HCT116 (cell line): Measurements from ENCODE around the gene S100P. TPM values are rescaled to one million over a fixed set of nuclear protein-coding genes. Genes with fewer than 3 reads are reported as not detected.

Source experiments
- ATAC-seq: fragments of 200-7000 bp; cut with Tn5 transposase; 2 replicates; pipeline ENCODE4 v1.9.1; 2020; ENCODE audit warnings: mild to moderate bottlenecking, moderate library complexity
- BruUV-seq: library from RNA; stranded (reverse); fragments of 400-500 nt; replicated peaks from 2 replicates; lab custom pipeline; 2021; lab: Mats Ljungman, UMichigan
- CTCF ChIA-PET: fragments of 300-600 bp; sonication (Branson Sonifier 250); formaldehyde crosslinking; loops from one replicate; lab custom pipeline; 2021; ENCODE audit warnings: antibody characterized with exemption; lab: Charles Lee
- POLR2A ChIA-PET: fragments of 300-600, 350-600 bp; sonication (Branson Sonifier 250); formaldehyde crosslinking; loops from one replicate; lab custom pipeline; 2021; ENCODE audit warnings: antibody characterized with exemption; lab: Charles Lee
- RAD21 ChIA-PET, 2 experiments: fragments of 300-600 bp; sonication (Branson Sonifier 250); formaldehyde crosslinking; loops; one replicate each; lab custom pipeline; 2023; ENCODE audit warnings: low total read pairs in 2 of 2; ENCODE audit not compliant: uncharacterized antibody in 2 of 2, unreplicated experiment in 2 of 2, low non-redundant PET in 1 of 2; lab: Charles Lee
- DNase-seq: peaks from one replicate; pipeline ENCODE4 v3.0.0-alpha.2; 2010; ENCODE audit warnings: low read depth, low spot score
- H2AFZ ChIP-seq: fragments of 200-600 bp; shearing (Covaris generic), sonication (generic); 2 replicates; pipeline ENCODE4 v1.6.1; 2017; ENCODE audit warnings: low read depth, mixed run types, mixed read lengths, antibody characterized with exemption, low read length; ENCODE audit not compliant: poor library complexity, severe bottlenecking
- H3K27ac ChIP-seq: 2 replicates; pipeline ENCODE4 v1.5.1; 2012; ENCODE audit warnings: low read depth, low read length
- H3K27me3 ChIP-seq: fragments of 200-600 bp; sonication (generic); 2 replicates; pipeline ENCODE4 v1.6.1; 2016; ENCODE audit warnings: mixed run types, low read length, mixed read lengths; ENCODE audit not compliant: insufficient read depth
- H3K36me3 ChIP-seq, 2 experiments: fragments of 200-500 bp in 1 of 2; fragments of 200-600 bp in 1 of 2; sonication (Bioruptor generic) in 1 of 2; sonication (generic) in 1 of 2; 2 replicates each; pipeline versions ENCODE4 v1.5.1 to v1.6.1; 2014 to 2016; ENCODE audit warnings: low read length in 2 of 2, inconsistent platforms in 1 of 2, mixed read lengths in 1 of 2, mixed run types in 1 of 2; ENCODE audit not compliant: insufficient read depth in 2 of 2, control insufficient read depth in 1 of 2
- H3K4me1 ChIP-seq, 2 experiments: fragments of 200-600 bp in 1 of 2; sonication (generic) in 1 of 2; 2 replicates each; pipeline versions ENCODE4 v1.5.1 to v1.6.1; 2012 to 2017; ENCODE audit warnings: low read length in 2 of 2, inconsistent platforms in 1 of 2, mild to moderate bottlenecking in 1 of 2, mixed read lengths in 1 of 2, mixed run types in 1 of 2, moderate library complexity in 1 of 2; ENCODE audit not compliant: insufficient read depth in 2 of 2, control insufficient read depth in 1 of 2
- H3K4me2 ChIP-seq: fragments of 200-600 bp; sonication (generic); 2 replicates; pipeline ENCODE4 v1.6.1; 2017; ENCODE audit warnings: mixed run types, low read length, mixed read lengths
- H3K4me3 ChIP-seq, 2 experiments: fragments of 200-600 bp in 1 of 2; sonication (generic) in 1 of 2; replicated peaks in 1 of 2; 2 replicates each; pipeline ENCODE4 v1.5.1; 2011 to 2016; ENCODE audit warnings: low read length in 2 of 2, control low read depth in 1 of 2, low read depth in 1 of 2, mild to moderate bottlenecking in 1 of 2, mixed read lengths in 1 of 2, mixed run types in 1 of 2
- H3K79me2 ChIP-seq: fragments of 200-600 bp; sonication (generic); 2 replicates; pipeline ENCODE4 v1.6.1; 2017; ENCODE audit warnings: mild to moderate bottlenecking, mixed run types, low read length, moderate library complexity, mixed read lengths; ENCODE audit not compliant: insufficient read depth
- H3K9ac ChIP-seq: fragments of 200-600 bp; sonication (generic); 2 replicates; pipeline ENCODE4 v1.6.1; 2016; ENCODE audit warnings: low read length, mixed read lengths
- H3K9me2 ChIP-seq: fragments of 200-600 bp; sonication (generic), shearing (Covaris generic); 2 replicates; pipeline ENCODE4 v1.6.1; 2017; ENCODE audit warnings: mixed run types, mild to moderate bottlenecking, moderate library complexity; ENCODE audit not compliant: insufficient read depth
- H3K9me3 ChIP-seq, 2 experiments: fragments of 200-500 bp in 1 of 2; fragments of 200-600 bp in 1 of 2; sonication (Bioruptor generic) in 1 of 2; sonication (generic) in 1 of 2; 2 replicates each; pipeline ENCODE4 v1.6.1; 2014 to 2017; ENCODE audit warnings: low read length in 2 of 2, mixed read lengths in 2 of 2, inconsistent platforms in 1 of 2, low read depth in 1 of 2, mild to moderate bottlenecking in 1 of 2, mixed run types in 1 of 2, moderate library complexity in 1 of 2; ENCODE audit not compliant: control insufficient read depth in 1 of 2, insufficient read depth in 1 of 2
- H4K20me1 ChIP-seq: fragments of 200-600 bp; sonication (generic), shearing (Covaris generic); 2 replicates; pipeline ENCODE4 v1.6.1; 2017; ENCODE audit warnings: mixed run types, mild to moderate bottlenecking, moderate library complexity; ENCODE audit not compliant: insufficient read depth
- CBX3 ChIP-seq: IDR thresholded peaks from 2 replicates; pipeline ENCODE4 v1.6.1; 2012; ENCODE audit warnings: low read depth
- CEBPB ChIP-seq: IDR thresholded peaks from 2 replicates; pipeline ENCODE4 v1.6.1; 2012; ENCODE audit warnings: low read depth
- CTCF ChIP-seq, 3 experiments: fragments of 200-600 bp in 1 of 3; sonication (generic) in 1 of 3; IDR thresholded peaks in 2 of 3; conservative IDR thresholded peaks in 1 of 3; 2 replicates each; pipeline ENCODE4 v1.5.1; 2012 to 2017; ENCODE audit warnings: low read depth in 2 of 3, low read length in 2 of 3, antibody characterized with exemption in 1 of 3, borderline replicate concordance in 1 of 3, control low read depth in 1 of 3, mild to moderate bottlenecking in 1 of 3, mixed read lengths in 1 of 3, mixed run types in 1 of 3, moderate library complexity in 1 of 3; ENCODE audit not compliant: insufficient read depth in 1 of 3
- EZH2phosphoT487 ChIP-seq: fragments of 200-600 bp; IDR thresholded peaks from 2 replicates; pipeline ENCODE4 v1.6.1; 2018; ENCODE audit warnings: antibody characterized with exemption, borderline replicate concordance
- POLR2AphosphoS5 ChIP-seq: IDR thresholded peaks from 2 replicates; pipeline ENCODE4 v1.6.1; 2011; ENCODE audit warnings: mild to moderate bottlenecking, low read depth, low read length, moderate library complexity
- SIN3A ChIP-seq: IDR thresholded peaks from 2 replicates; pipeline ENCODE4 v1.6.1; 2012; ENCODE audit warnings: low read depth
- TCF7L2 ChIP-seq: IDR thresholded peaks from 2 replicates; pipeline ENCODE4 v1.7.0; 2011; ENCODE audit warnings: borderline replicate concordance, inconsistent platforms; ENCODE audit not compliant: insufficient read depth, insufficient read length; ENCODE audit errors: extremely low read depth
- YY1 ChIP-seq: IDR thresholded peaks from 2 replicates; pipeline ENCODE4 v1.6.1; 2011; ENCODE audit warnings: low read length, low read depth, moderate library complexity, mild to moderate bottlenecking; ENCODE audit not compliant: insufficient replicate concordance; ENCODE audit errors: extremely low read depth
- intact Hi-C: fragments of 100-400 bp; cut with micrococcal nuclease; formaldehyde crosslinking; loops from 2 replicates; pipeline ENCODE4 v1.10.0; 2022
- total RNA-seq: library from RNA; stranded (reverse); gene quantifications from one replicate; pipeline ENCODE4 v1.2.1, GENCODE V29; 2021; ENCODE audit not compliant: unreplicated experiment
- TF ChIP-seq, protein P1 (sequence below): IDR thresholded peaks from 2 replicates; pipeline ENCODE4 v1.6.1; 2011; ENCODE audit warnings: mild to moderate bottlenecking, low read length, moderate library complexity; ENCODE audit not compliant: insufficient replicate concordance; ENCODE audit errors: extremely low read depth
- TF ChIP-seq, protein P2 (sequence below): IDR thresholded peaks from 2 replicates; pipeline ENCODE4 v1.6.1; 2012
- TF ChIP-seq, protein P3 (sequence below): IDR thresholded peaks from 2 replicates; pipeline ENCODE4 v1.6.1; 2012; ENCODE audit warnings: low read depth

Gene S100P
- total RNA-seq, 1 experiment from 2014 or later, result 4.1 TPM

- no peak overlapping the region for H3K27ac ChIP-seq
- H3K4me1 ChIP-seq, result peaks cover 0 to 5% of the 10 kb centered on the region in 2 experiments; a peak in 1 of 4 replicates
- no peaks in the 10 kb centered on the region for H4K20me1 ChIP-seq
- no peak for ATAC-seq
- POLR2A ChIA-PET, result no interaction called here
- H3K27me3 ChIP-seq, result no peaks in the 10 kb centered on the region
- no peaks in the 10 kb centered on the region for H3K9me3 ChIP-seq
- no peak overlapping the region for H3K4me3 ChIP-seq
- TF ChIP-seq, protein P1, sequence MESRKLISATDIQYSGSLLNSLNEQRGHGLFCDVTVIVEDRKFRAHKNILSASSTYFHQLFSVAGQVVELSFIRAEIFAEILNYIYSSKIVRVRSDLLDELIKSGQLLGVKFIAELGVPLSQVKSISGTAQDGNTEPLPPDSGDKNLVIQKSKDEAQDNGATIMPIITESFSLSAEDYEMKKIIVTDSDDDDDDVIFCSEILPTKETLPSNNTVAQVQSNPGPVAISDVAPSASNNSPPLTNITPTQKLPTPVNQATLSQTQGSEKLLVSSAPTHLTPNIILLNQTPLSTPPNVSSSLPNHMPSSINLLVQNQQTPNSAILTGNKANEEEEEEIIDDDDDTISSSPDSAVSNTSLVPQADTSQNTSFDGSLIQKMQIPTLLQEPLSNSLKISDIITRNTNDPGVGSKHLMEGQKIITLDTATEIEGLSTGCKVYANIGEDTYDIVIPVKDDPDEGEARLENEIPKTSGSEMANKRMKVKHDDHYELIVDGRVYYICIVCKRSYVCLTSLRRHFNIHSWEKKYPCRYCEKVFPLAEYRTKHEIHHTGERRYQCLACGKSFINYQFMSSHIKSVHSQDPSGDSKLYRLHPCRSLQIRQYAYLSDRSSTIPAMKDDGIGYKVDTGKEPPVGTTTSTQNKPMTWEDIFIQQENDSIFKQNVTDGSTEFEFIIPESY, result no peak
- TF ChIP-seq POLR2AphosphoS5, result no peak
- no peak for TF ChIP-seq TCF7L2
- TF ChIP-seq, protein P2, sequence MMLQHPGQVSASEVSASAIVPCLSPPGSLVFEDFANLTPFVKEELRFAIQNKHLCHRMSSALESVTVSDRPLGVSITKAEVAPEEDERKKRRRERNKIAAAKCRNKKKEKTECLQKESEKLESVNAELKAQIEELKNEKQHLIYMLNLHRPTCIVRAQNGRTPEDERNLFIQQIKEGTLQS, result no peak
- no peak for TF ChIP-seq EZH2phosphoT487
- TF ChIP-seq, protein P3, sequence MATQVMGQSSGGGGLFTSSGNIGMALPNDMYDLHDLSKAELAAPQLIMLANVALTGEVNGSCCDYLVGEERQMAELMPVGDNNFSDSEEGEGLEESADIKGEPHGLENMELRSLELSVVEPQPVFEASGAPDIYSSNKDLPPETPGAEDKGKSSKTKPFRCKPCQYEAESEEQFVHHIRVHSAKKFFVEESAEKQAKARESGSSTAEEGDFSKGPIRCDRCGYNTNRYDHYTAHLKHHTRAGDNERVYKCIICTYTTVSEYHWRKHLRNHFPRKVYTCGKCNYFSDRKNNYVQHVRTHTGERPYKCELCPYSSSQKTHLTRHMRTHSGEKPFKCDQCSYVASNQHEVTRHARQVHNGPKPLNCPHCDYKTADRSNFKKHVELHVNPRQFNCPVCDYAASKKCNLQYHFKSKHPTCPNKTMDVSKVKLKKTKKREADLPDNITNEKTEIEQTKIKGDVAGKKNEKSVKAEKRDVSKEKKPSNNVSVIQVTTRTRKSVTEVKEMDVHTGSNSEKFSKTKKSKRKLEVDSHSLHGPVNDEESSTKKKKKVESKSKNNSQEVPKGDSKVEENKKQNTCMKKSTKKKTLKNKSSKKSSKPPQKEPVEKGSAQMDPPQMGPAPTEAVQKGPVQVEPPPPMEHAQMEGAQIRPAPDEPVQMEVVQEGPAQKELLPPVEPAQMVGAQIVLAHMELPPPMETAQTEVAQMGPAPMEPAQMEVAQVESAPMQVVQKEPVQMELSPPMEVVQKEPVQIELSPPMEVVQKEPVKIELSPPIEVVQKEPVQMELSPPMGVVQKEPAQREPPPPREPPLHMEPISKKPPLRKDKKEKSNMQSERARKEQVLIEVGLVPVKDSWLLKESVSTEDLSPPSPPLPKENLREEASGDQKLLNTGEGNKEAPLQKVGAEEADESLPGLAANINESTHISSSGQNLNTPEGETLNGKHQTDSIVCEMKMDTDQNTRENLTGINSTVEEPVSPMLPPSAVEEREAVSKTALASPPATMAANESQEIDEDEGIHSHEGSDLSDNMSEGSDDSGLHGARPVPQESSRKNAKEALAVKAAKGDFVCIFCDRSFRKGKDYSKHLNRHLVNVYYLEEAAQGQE, result no peak
- no peak for TF ChIP-seq SIN3A
- no peak for TF ChIP-seq CTCF (IDR thresholded peaks at IDR 0.05 in 2 of 3, conservative IDR thresholded peaks at IDR 0.05 in 1 of 3; ENCODE audit: borderline replicate concordance in 1 of 3, insufficient read depth in 1 of 3, low read depth in 2 of 3, low read length in 2 of 3)
- no peak for TF ChIP-seq CBX3
- TF ChIP-seq CEBPB, result no peak
- no peak for TF ChIP-seq YY1
- CTCF ChIA-PET, result no interaction called here
- H2AFZ ChIP-seq, result no peak overlapping the region
- intact Hi-C loops, result loop anchor here (5.0 to 10.0 kb wide), 2 partner anchors 251 to 463 kb away; no protein-coding TSS in a partner anchor
- BruUV-seq, result no TSS peak
- H3K9ac ChIP-seq, result no peak overlapping the region
- no peak overlapping the region for H3K4me2 ChIP-seq
- RAD21 ChIA-PET, result no interaction called here
- no peaks in the 10 kb centered on the region for H3K36me3 ChIP-seq
- H3K9me2 ChIP-seq, result no peaks in the 10 kb centered on the region
- H3K79me2 ChIP-seq, result no peaks in the 10 kb centered on the region
- DNase-seq, result no peak
Observed at GRCh38 chr4:6723851-6724250, 30.2 kb downstream of the S100P start.
